ENCODE data around the gene PLCB1. TPM values are rescaled to one million over a fixed set of nuclear protein-coding genes. Genes with fewer than 3 reads are reported as not detected.

Gene PLCB1
- total RNA-seq, 1 experiment from 2014 or later: 11.3 TPM

- TF ChIP-seq CTCF (IDR thresholded peaks at IDR 0.05) (no peak), RORB (CRISPR knock-in tag; IDR thresholded peaks at IDR 0.05) (no peak), ZNF232 (CRISPR knock-in tag; IDR thresholded peaks at IDR 0.05) (no peak), MXD4 (CRISPR knock-in tag; IDR thresholded peaks at IDR 0.05; ENCODE audit: borderline replicate concordance) (no peak), ATF3 (CRISPR knock-in tag; conservative IDR thresholded peaks at IDR 0.05) (no peak), ZNF121 (CRISPR knock-in tag; IDR thresholded peaks at IDR 0.05) (no peak), FOXP4 (CRISPR knock-in tag; IDR thresholded peaks at IDR 0.05) (no peak)
Observed at GRCh38 chr20:8367689-8368088, 235.6 kb downstream of the PLCB1 start (continued).

GRCh38 chr20:8368670-8369069, 236.6 kb downstream of the PLCB1 start:
- ATAC-seq (no peak), DNase-seq (ENCODE audit: low spot score) (no peak)
- ChIA-PET CTCF (no interaction called here), POLR2A (no interaction called here)
- H3K9me3 Mint-ChIP-seq: no peaks in the 10 kb centered on the region
- no peaks in the 10 kb centered on the region for H3K27me3 Mint-ChIP-seq (ENCODE audit: low read depth)
- no peak for TF ChIP-seq ZNF512 (CRISPR knock-in tag; IDR thresholded peaks at IDR 0.05; ENCODE audit: borderline replicate concordance)
- TF ChIP-seq JUN (CRISPR knock-in tag; IDR thresholded peaks at IDR 0.05): no peak
- TF ChIP-seq USF1 (CRISPR knock-in tag; IDR thresholded peaks at IDR 0.05): no peak
- H3K36me3 Mint-ChIP-seq: no peaks in the 10 kb centered on the region
- H3K4me1 Mint-ChIP-seq: no peaks in the 10 kb centered on the region
- no peak overlapping the region for H3K4me3 Mint-ChIP-seq
- H3K27ac Mint-ChIP-seq: no peak overlapping the region

GRCh38 chr20:8369311-8369710, 237.2 kb downstream of the PLCB1 start:
- ChIA-PET POLR2A (no interaction called here), CTCF (no interaction called here)
- Mint-ChIP-seq H3K36me3 (no peaks in the 10 kb centered on the region), H3K9me3 (no peaks in the 10 kb centered on the region), H3K27ac (no peak overlapping the region), H3K4me1 (peaks cover 4% of the 10 kb centered on the region; the same call in 1 of the 2 replicates), H3K4me3 (no peak overlapping the region), H3K27me3 (ENCODE audit: low read depth) (no peaks in the 10 kb centered on the region)
- DNase-seq (ENCODE audit: low spot score) (no peak), ATAC-seq (no peak)
- no peak for TF ChIP-seq ZNF423 (CRISPR knock-in tag; IDR thresholded peaks at IDR 0.05)
- no peak for TF ChIP-seq MAX (CRISPR knock-in tag; IDR thresholded peaks at IDR 0.05)
- TF ChIP-seq ZNF263 (CRISPR knock-in tag; IDR thresholded peaks at IDR 0.05; ENCODE audit: low read depth): no peak
- TF ChIP-seq ZNF532 (CRISPR knock-in tag; IDR thresholded peaks at IDR 0.05; ENCODE audit: borderline replicate concordance): no peak
- no peak for TF ChIP-seq SMAD3 (CRISPR knock-in tag; IDR thresholded peaks at IDR 0.05; ENCODE audit: borderline replicate concordance)
- no peak for TF ChIP-seq MLX (CRISPR knock-in tag; IDR thresholded peaks at IDR 0.05)
- no peak for TF ChIP-seq RELA (CRISPR knock-in tag; IDR thresholded peaks at IDR 0.05; ENCODE audit: borderline replicate concordance)
- TF ChIP-seq HMGXB4 (CRISPR knock-in tag; IDR thresholded peaks at IDR 0.05): no peak

Measured in WTC11 (cell line).